Hypothalamus (tissue), 51 donors: ENCODE data around the gene DRAP1.
A peak's percentile ranks its signal among the peaks of the same experiment; 100 is the strongest.

ENCODE experiments used
- DNase-seq, 51 donors: peaks; one replicate each; lab custom pipeline; 2025; lab: John Stamatoyannopoulos, UW

The DRAP1 gene

DNA sequence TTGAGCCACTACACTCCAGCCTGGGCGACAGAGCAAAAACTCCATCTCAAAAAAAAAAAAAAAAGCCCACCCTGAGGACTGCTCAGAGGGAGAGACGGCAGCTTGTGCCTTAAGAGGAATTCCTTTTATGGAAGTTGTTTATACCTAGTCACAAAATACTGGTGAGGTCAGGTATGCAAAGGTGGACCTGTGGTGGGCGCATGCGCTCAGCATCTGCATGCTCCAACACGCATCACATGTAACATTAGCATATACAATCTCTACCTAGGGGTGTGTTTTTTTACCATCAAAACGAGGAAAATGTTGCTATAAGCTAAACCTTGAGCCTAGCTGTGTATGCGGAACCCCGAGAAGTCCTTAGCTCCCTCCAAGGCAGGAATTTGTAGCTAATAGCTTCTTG lies 35.5 kb downstream of the DRAP1 start:
- no peak for DNase-seq

- DNase-seq: no peak
Measured at GRCh38 chr11:65958291-65958690, 39.1 kb downstream of the DRAP1 start.

DNA sequence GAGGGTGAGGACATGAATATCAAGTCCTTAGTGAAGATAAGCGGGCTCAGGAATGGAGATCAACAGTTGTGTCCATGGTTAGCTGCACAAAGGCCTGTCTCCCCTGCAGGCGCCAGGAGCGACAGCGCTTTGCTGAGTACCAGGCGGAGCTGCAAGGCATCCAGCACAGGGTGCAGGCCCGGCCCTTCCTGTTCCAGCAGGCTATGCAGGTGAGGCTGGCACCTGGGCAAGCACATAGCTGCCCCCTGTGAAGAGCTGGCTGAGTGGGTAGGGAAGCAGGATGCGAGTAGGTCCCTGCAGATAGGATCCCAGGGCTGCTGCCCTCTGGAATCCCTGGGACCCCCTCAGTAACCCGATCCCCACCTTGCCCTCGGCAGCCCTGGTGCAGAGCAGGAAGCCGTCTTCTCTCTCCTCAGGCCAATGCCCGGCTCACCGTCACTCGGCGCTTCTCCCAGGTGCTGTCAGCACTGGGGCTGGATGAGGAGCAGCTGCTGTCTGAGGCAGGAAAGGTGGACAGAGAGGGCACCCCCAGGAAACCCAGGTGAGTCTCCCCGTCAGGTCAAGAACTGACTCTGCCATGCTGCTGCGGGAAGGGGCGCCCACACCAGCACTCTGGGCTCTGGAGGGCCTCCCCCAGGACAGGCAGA lies 39.7 kb downstream of the DRAP1 start:
- DNase-seq: no peak

DNA sequence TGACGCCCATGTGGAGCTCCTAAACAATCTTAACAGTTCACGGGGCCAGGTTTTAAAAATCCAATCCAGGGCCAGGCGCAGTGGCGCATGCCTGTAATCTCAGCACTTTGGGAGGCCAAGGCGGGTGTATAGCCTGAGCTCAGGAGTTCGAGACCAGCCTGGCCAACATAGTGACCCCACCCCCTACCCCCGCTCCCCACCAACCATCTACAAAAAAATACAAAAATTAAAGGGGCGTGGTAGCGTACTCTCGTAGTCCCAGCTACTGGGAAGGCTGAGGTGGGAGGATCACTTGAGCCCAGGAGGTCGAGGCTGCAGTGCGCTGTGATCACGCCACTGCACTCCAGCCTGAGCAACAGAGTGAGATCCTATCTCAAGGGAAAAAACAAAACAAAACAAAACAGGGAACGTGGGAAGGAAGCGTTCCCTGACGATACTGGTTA lies 41.6 kb downstream of the DRAP1 start:
- no peak for DNase-seq

DNA sequence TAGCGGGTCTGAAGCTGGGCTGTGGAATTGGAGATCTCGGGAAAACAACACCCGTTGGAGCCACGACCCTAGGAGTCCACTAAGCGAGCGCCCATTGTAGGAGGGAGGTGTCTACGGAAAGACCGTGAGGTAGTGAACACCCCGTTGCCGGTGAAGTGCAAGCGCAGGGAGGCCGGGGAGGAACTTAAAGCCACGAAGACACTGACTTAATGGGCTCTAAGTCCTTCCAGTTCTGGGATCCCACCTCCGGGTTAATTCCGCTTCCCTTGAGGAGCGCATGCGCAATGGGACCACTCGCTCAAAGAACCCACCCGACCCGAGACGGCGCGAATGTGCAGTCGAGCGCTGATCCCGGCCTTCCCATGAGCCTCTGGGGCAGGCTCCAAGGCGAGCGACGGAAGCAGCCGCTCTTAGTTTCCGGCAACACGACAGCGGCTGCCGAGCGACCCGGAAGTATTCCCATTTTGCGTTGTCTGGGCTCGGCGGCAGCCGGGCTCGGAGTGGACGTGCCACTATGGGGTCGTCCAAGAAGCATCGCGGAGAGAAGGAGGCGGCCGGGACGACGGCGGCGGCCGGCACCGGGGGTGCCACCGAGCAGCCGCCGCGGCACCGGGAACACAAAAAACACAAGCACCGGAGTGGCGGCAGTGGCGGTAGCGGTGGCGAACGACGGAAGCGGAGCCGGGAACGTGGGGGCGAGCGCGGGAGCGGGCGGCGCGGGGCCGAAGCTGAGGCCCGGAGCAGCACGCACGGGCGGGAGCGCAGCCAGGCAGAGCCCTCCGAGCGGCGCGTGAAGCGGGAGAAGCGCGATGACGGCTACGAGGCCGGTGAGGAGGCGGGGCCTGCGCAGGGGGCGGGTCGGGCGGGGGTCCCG lies 42.3 kb downstream of the DRAP1 start, which contains the start of gene SART1:
SART1 (plus strand) TSS at position 468 of the 874 bp plus-strand sequence; CDS start at position 515, 47 bp downstream.
- DNase-seq: peak; percentile 83 to 99 (median 95)

DNA sequence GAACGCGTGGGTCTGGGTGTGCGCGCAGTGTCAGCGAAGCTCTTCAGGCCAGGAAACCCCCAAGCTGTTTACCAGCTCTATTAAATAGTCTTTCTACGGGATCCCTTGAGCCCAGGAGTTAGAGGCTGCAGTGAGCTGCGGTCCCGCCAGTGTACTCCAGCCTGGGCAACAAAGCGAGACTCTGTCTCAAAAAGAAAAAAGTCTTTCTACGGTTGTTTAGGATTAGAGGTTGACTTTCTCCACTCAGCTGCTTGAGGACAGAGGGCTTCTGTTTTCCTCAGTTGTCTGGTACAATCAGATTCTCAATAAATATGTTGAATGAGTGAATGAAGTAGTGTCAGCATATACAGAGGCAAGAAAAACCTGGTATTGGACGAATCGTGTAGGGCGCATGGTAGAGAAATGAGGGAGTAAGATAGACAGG lies 42.9 kb downstream of the DRAP1 start:
- DNase-seq: no peak

- no peak for DNase-seq
Measured at GRCh38 chr11:65964906-65965305, 45.7 kb downstream of the DRAP1 start.

GRCh38 chr11:65965986-65966762 lies 46.9 kb downstream of the DRAP1 start:
- DNase-seq: no peak

- no peak for DNase-seq
Measured at GRCh38 chr11:65967329-65967934, 48.2 kb downstream of the DRAP1 start.

GRCh38 chr11:65968600-65969482 lies 49.6 kb downstream of the DRAP1 start:
- no peak for DNase-seq
